Urothelium cell line (cell line): ENCODE measurements around the gene ENOSF1.
A peak's percentile ranks its signal among the peaks of the same experiment; 100 is the strongest.

ENCODE experiments used
- DNase-seq: peaks from one replicate; pipeline ENCODE4 v3.0.0; 2011; ENCODE audit warnings: low spot score, mixed read lengths
- FAIRE-seq: peaks from 2 replicates; lab custom pipeline; 2011; peaks lifted over from hg19 to GRCh38; lab: Jason Lieb, UNC

ENOSF1 gene

GRCh38 chr18:647304-647703 lies 65.1 kb downstream of the ENOSF1 start:
- DNase-seq, result no peak
- no peak for FAIRE-seq

- FAIRE-seq, result peak; percentile 70
- DNase-seq, result no peak
Measured at GRCh38 chr18:644395-645004, 67.9 kb downstream of the ENOSF1 start.

GRCh38 chr18:641224-641623 lies 71.2 kb downstream of the ENOSF1 start:
- peak; percentile 17 for FAIRE-seq

GRCh38 chr18:635171-635570 lies 77.3 kb downstream of the ENOSF1 start:
- FAIRE-seq, result peak; percentile 87
- no peak for DNase-seq

More at GRCh38 chr18:641224-641623, 71.2 kb downstream of the ENOSF1 start:
- no peak for DNase-seq

- FAIRE-seq (no peak), DNase-seq (no peak)
Measured at GRCh38 chr18:634551-635045, 77.8 kb downstream of the ENOSF1 start.

GRCh38 chr18:631560-631959 lies 80.9 kb downstream of the ENOSF1 start:
- FAIRE-seq, result no peak

GRCh38 chr18:629269-630150 lies 82.9 kb downstream of the ENOSF1 start:
- FAIRE-seq, result peak; percentile 79
- no peak for DNase-seq

More at GRCh38 chr18:631560-631959, 80.9 kb downstream of the ENOSF1 start:
- no peak for DNase-seq

- no peak for FAIRE-seq
Measured at GRCh38 chr18:627231-627630, 85.2 kb downstream of the ENOSF1 start.

GRCh38 chr18:623761-624620 lies 88.4 kb downstream of the ENOSF1 start:
- FAIRE-seq, result peak; percentile 67
- peak; percentile 74 for DNase-seq

More at GRCh38 chr18:627231-627630, 85.2 kb downstream of the ENOSF1 start:
- no peak for DNase-seq

GRCh38 chr18:622289-622688 lies 90.1 kb downstream of the ENOSF1 start:
- no peak for DNase-seq
- no peak for FAIRE-seq

GRCh38 chr18:621291-622043 lies 91.0 kb downstream of the ENOSF1 start:
- no peak for FAIRE-seq
- DNase-seq, result no peak
